ENCODE measurements around the gene PRDM11. TPM values are rescaled to one million over a fixed set of nuclear protein-coding genes. Genes with fewer than 3 reads are reported as not detected.

PRDM11 gene
- total and polyA plus RNA-seq, 2 of the 4 experiments (the other 2 are of a cell fraction), result 2.2 to 2.7 TPM

GRCh38 chr11:45225961-45226871, 79.8 kb downstream of the PRDM11 start:
- dilution Hi-C loops (cut with HindIII; ENCODE audit: low sequenced_read_pairs, unreplicated experiment) (no loop called here), in situ Hi-C loops (cut with MboI; ENCODE audit: low sequenced_read_pairs) (no loop called here), intact Hi-C loops (cut with micrococcal nuclease) (no loop called here)
- Histone ChIP-seq H4K91ac (ENCODE audit: insufficient read depth, low read depth, low read length) (no peak overlapping the region), H2AFZ (replicated peaks; ENCODE audit: low read length, poor library complexity) (no peak overlapping the region), H3K4me2 (ENCODE audit: low read depth, low read length) (no peak overlapping the region), H3K23ac (ENCODE audit: low read depth, low read length) (no peak overlapping the region), H4K5ac (ENCODE audit: low read depth, low read length) (no peak overlapping the region), H3K56ac (ENCODE audit: extremely low read depth, insufficient read depth, low read length) (no peak overlapping the region), H3K79me1 (ENCODE audit: low read depth in 1 of 2, low read length in 2 of 2) (no peaks in the 10 kb centered on the region), H4K8ac (ENCODE audit: low read depth in 2 of 2, low read length in 2 of 2) (no peak overlapping the region), H3K27me3 (ENCODE audit: control insufficient read depth, insufficient read depth, low read length) (no peaks in the 10 kb centered on the region), H2BK120ac (ENCODE audit: low read depth, low read length) (no peak overlapping the region), H4K20me1 (ENCODE audit: insufficient read depth, low read length) (no peaks in the 10 kb centered on the region), H3K36me3 (ENCODE audit: control insufficient read depth, insufficient read depth, low read length) (peaks cover 11% of the 10 kb centered on the region), H2BK20ac (ENCODE audit: low read depth, low read length) (no peak overlapping the region), H3K4me3 (ENCODE audit: insufficient read depth, low read depth, low read length) (no peak overlapping the region), H2AK5ac (ENCODE audit: low read depth, low read length) (no peak overlapping the region), H3K14ac (replicated peaks; ENCODE audit: low read depth, low read length) (no peak overlapping the region), H3K9ac (ENCODE audit: low read depth, low read length) (no peak overlapping the region), H2AK9ac (replicated peaks; ENCODE audit: low read depth, low read length, poor library complexity) (no peak overlapping the region), H3K18ac (ENCODE audit: low read depth, low read length) (no peak overlapping the region), H3K4ac (ENCODE audit: low read depth, low read length) (no peak overlapping the region), H2BK5ac (ENCODE audit: low read depth, low read length, poor library complexity, severe bottlenecking) (no peak overlapping the region), H3K9me3 (ENCODE audit: control insufficient read depth, insufficient read depth, low read length) (no peaks in the 10 kb centered on the region), H3K4me1 (ENCODE audit: control insufficient read depth, insufficient read depth, low read length) (no peaks in the 10 kb centered on the region), H2BK15ac (ENCODE audit: low read depth, low read length) (no peak overlapping the region), H3K27ac (ENCODE audit: insufficient read depth, low read length) (no peak overlapping the region), H3K9me1 (ENCODE audit: insufficient read depth, low read length) (no peaks in the 10 kb centered on the region)
- no peak for TF ChIP-seq BHLHE40 (IDR thresholded peaks at IDR 0.05; ENCODE audit: low read depth, low read length)
- TF ChIP-seq, protein P1, sequence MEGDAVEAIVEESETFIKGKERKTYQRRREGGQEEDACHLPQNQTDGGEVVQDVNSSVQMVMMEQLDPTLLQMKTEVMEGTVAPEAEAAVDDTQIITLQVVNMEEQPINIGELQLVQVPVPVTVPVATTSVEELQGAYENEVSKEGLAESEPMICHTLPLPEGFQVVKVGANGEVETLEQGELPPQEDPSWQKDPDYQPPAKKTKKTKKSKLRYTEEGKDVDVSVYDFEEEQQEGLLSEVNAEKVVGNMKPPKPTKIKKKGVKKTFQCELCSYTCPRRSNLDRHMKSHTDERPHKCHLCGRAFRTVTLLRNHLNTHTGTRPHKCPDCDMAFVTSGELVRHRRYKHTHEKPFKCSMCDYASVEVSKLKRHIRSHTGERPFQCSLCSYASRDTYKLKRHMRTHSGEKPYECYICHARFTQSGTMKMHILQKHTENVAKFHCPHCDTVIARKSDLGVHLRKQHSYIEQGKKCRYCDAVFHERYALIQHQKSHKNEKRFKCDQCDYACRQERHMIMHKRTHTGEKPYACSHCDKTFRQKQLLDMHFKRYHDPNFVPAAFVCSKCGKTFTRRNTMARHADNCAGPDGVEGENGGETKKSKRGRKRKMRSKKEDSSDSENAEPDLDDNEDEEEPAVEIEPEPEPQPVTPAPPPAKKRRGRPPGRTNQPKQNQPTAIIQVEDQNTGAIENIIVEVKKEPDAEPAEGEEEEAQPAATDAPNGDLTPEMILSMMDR (conservative IDR thresholded peaks at IDR 0.05; ENCODE audit: low read depth, low read length), result no peak
- TF ChIP-seq RAD21 (IDR thresholded peaks at IDR 0.05; ENCODE audit: low read length), result no peak
- TF ChIP-seq CEBPB (IDR thresholded peaks at IDR 0.05; ENCODE audit: low read depth, low read length), result peak; percentile 38
- TF ChIP-seq MAZ (IDR thresholded peaks at IDR 0.05; ENCODE audit: borderline replicate concordance, low read depth, low read length), result no peak
- TF ChIP-seq SMC3 (IDR thresholded peaks at IDR 0.05; ENCODE audit: low read depth, low read length), result no peak
- TF ChIP-seq CHD1 (IDR thresholded peaks at IDR 0.05; ENCODE audit: low read depth, low read length), result no peak
- ChIA-PET POLR2A (ENCODE audit: unreplicated experiment) (no interaction called here), CTCF (no interaction called here)
- no TSS peak for BruUV-seq (replicated peaks)
- ATAC-seq (ENCODE audit: low read depth), result no peak
- 95% methylated on average over 25 of the region's 39 CpGs; no CpG with 5 or more reads in 1 of the 2 experiments for WGBS, 2 experiments (ENCODE audit: extremely low coverage in 2 of 2, insufficient read length in 1 of 2)
- DNase-seq, result no peak
